Measurements from ENCODE around the gene GOLGA6L2. TPM values are rescaled to one million over a fixed set of nuclear protein-coding genes. Genes with fewer than 3 reads are reported as not detected.

Gene GOLGA6L2
- total and polyA plus RNA-seq, 2 of the 8 experiments (the other 6 are each of a cell fraction or from before 2014, with no cell fraction given): not detected

- no peak for TF ChIP-seq YY1 (IDR thresholded peaks at IDR 0.05; ENCODE audit: low read depth, low read length)
- TF ChIP-seq EP300 (IDR thresholded peaks at IDR 0.05; ENCODE audit: borderline replicate concordance in 1 of 2, low read depth in 2 of 2, low read length in 2 of 2): no peak
- Histone ChIP-seq H2BK20ac (ENCODE audit: low read length) (no peak overlapping the region), H3K36me3 (ENCODE audit: control insufficient read depth in 2 of 4, insufficient read depth in 4 of 4, low read length in 3 of 4) (no peaks in the 10 kb centered on the region), H2BK5ac (ENCODE audit: low read depth, low read length) (no peak overlapping the region), H3K79me2 (ENCODE audit: control insufficient read depth in 1 of 2, insufficient read depth in 2 of 2, low read length in 2 of 2) (no peaks in the 10 kb centered on the region), H3K4ac (replicated peaks; ENCODE audit: insufficient read length, low read depth, low read length) (no peak overlapping the region), H4K5ac (ENCODE audit: insufficient read length, low read depth, low read length) (no peak overlapping the region), H4K8ac (ENCODE audit: extremely low read depth, insufficient read depth, low read length) (no peak overlapping the region), H2AFZ (ENCODE audit: low read length) (no peak overlapping the region), H3K4me2 (ENCODE audit: insufficient read depth in 1 of 2, low read depth in 2 of 2, low read length in 2 of 2) (no peak overlapping the region), H3K9ac (replicated peaks in 1 of 4; ENCODE audit: extremely low read depth in 1 of 4, low read depth in 3 of 4, low read length in 3 of 4) (no peak overlapping the region), H2AK5ac (ENCODE audit: low read depth, low read length) (no peak overlapping the region), H2BK120ac (replicated peaks; ENCODE audit: low read depth, low read length) (no peak overlapping the region), H3K4me1 (replicated peaks in 1 of 4; ENCODE audit: control insufficient read depth in 3 of 4, insufficient read depth in 4 of 4, low read length in 3 of 4) (no peaks in the 10 kb centered on the region), H3K14ac (ENCODE audit: insufficient read length) (no peak overlapping the region), H3K9me3 (ENCODE audit: insufficient read depth in 2 of 2, low read depth in 1 of 2, low read length in 1 of 2) (peaks cover 8 to 24% of the 10 kb centered on the region in 2 experiments), H3K79me1 (ENCODE audit: low read depth, low read length) (no peaks in the 10 kb centered on the region), H4K20me1 (replicated peaks in 1 of 2; ENCODE audit: control insufficient read depth in 1 of 2, insufficient read depth in 2 of 2, low read length in 2 of 2) (no peaks in the 10 kb centered on the region), H2BK15ac (ENCODE audit: low read length) (no peak overlapping the region), H3K23ac (ENCODE audit: insufficient read length) (no peak overlapping the region), H3K27me3 (replicated peaks in 1 of 4; ENCODE audit: control insufficient read depth in 3 of 4, extremely low read depth in 1 of 4, insufficient read depth in 3 of 4, low read length in 3 of 4) (no peaks in the 10 kb centered on the region), H4K91ac (replicated peaks; ENCODE audit: insufficient read length, low read length) (no peak overlapping the region), H3K27ac (ENCODE audit: low read depth, low read length) (no peak overlapping the region), H3K4me3 (ENCODE audit: extremely low read depth in 1 of 4, insufficient read depth in 2 of 4, low read depth in 3 of 4, low read length in 4 of 4) (no peak overlapping the region), H3K18ac (ENCODE audit: extremely low read depth, low read length) (no peak overlapping the region), H3K56ac (replicated peaks; ENCODE audit: insufficient read length, low read depth, low read length) (no peak overlapping the region), H3K23me2 (ENCODE audit: low read depth, low read length) (no peaks in the 10 kb centered on the region), H2BK12ac (ENCODE audit: low read depth, low read length) (no peak overlapping the region)
- DNase-seq (ENCODE audit: low read depth in 1 of 2, low spot score in 2 of 2): no peak
- 65% methylated on average over 2 of the region's 2 CpGs; no CpG with 5 or more reads in 1 of the 2 experiments for WGBS, 2 experiments (ENCODE audit: extremely low coverage in 1 of 2, insufficient coverage in 1 of 2, insufficient read length in 1 of 2, insufficient replicate concordance in 2 of 2, low coverage in 1 of 2, low lambda C conversion rate in 2 of 2, missing lambda C conversion rate in 1 of 2)
- CTCF ChIA-PET (ENCODE audit: partially characterized antibody): no interaction called here
- no peak for FAIRE-seq
- POLR2A ChIA-PET (ENCODE audit: partially characterized antibody): no interaction called here
Observed at GRCh38 chr15:23402140-23402539, 44.9 kb downstream of the GOLGA6L2 start.

Measured in H1 (cell line).